AG09309 (cell line): ENCODE measurements around the gene HOXC11.

Source experiments
- DNase-seq: peaks from one replicate; pipeline ENCODE4 v3.0.0-alpha.2; 2010; ENCODE audit warnings: low read depth
- H3K4me3 ChIP-seq: 2 replicates; pipeline ENCODE4 v1.5.1; 2011; ENCODE audit warnings: mild to moderate bottlenecking, low read depth, low read length, moderate library complexity; ENCODE audit not compliant: control insufficient read depth
- TF ChIP-seq, protein P1 (sequence below): IDR thresholded peaks from 2 replicates; pipeline ENCODE4 v1.5.1; 2011; ENCODE audit warnings: mild to moderate bottlenecking, low read depth, low read length, inconsistent platforms; ENCODE audit not compliant: insufficient read depth, control insufficient read depth; ENCODE audit errors: missing control alignments

The HOXC11 gene

DNA sequence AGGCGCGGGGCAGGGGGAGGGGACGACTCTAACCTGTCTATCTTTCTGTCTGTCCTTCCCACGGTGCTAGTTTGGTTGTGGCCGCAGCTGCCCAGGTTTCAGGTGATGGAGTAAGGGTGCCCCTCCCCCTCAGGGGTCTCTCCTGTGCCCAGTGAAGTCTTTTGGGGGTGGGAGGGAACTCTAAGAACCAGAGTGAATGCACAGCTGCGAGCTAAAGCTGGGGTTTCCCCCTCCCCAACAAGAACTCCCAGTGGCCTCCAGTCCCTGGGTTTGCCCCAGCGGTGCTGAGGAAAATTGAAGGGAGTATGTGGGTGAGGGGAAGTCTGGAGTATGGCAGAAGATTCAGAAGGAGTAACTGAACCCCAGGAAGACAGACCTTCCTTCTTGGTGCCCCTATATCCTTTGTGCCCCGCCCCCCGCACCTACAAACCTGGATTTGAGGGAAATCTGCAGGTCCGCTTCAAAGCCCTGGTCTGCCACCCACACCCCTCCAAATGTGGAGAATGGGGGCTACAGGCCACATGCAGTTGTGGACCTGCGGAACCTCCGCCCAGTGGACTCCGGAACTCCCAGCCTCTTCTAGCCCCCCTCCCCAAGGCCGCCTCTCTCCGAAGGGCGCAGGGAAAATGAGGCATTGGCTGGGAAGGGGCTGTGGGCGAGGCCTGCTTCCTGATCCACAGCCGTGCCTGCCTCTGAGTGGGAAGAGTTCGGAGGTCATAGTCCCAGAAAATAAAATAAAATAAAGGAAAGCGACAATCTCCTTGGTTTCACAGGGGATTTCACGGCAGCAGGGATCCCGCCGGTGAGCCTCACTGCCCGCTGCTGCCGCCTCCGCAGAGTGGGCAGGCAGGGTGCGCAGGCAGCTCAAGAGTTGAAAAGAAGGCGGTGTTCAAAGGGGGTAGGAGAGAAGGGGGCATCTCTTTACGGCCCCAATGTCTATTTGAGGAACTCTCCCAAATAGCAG, 23.6 kb downstream of the HOXC11 start:
- DNase-seq, result no peak
- peak overlapping the region; percentile 2; the same call in 1 of the 2 replicates for H3K4me3 ChIP-seq
- TF ChIP-seq, protein P1, sequence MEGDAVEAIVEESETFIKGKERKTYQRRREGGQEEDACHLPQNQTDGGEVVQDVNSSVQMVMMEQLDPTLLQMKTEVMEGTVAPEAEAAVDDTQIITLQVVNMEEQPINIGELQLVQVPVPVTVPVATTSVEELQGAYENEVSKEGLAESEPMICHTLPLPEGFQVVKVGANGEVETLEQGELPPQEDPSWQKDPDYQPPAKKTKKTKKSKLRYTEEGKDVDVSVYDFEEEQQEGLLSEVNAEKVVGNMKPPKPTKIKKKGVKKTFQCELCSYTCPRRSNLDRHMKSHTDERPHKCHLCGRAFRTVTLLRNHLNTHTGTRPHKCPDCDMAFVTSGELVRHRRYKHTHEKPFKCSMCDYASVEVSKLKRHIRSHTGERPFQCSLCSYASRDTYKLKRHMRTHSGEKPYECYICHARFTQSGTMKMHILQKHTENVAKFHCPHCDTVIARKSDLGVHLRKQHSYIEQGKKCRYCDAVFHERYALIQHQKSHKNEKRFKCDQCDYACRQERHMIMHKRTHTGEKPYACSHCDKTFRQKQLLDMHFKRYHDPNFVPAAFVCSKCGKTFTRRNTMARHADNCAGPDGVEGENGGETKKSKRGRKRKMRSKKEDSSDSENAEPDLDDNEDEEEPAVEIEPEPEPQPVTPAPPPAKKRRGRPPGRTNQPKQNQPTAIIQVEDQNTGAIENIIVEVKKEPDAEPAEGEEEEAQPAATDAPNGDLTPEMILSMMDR, result no peak

DNA sequence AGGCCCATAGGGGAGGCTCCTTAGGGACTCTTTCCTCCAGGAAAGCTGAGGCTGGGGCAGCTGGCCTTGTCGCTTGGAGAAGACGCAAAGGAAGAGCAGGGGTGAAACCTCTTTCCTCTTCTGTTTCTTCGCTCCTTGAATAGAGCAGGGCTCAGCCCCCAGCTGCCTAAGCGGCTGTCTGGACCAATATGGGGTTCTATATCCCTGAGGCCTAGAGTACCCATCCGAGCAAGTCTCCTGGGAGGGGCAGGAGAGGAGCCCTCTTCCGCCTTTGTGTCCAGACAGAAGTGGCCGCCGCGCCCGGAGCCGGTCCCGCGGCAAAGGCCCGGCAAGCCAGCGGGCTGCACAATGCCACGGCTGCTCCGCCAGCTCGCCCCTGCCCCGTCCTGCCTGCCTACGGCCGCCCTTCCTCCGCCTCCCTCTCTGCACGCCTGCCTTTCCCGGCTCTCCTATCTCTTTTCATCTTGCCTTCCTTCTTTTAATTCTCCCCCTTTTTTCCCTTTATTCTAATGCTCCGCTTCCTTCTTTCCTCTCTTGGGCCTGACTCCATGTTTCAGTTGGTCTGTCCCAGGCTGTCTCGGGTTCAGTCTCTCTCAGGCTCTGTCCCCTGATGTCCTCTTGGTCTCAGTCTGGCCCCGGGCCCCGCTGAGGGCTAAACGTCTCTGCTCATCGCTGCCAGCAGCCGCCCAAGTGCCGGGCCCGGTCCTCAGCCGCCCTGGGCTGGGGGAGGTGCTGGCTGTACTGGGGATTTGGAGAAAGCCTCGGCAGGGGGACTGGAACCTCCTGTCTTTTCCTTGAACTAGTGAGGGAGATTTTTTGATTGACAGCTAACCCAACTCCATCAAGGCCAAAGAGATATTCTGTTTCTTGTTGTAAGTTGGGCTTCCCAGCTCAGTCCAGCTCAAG, 24.5 kb downstream of the HOXC11 start:
- TF ChIP-seq, protein P1, result no peak
- H3K4me3 ChIP-seq, result no peak overlapping the region
- no peak for DNase-seq

DNA sequence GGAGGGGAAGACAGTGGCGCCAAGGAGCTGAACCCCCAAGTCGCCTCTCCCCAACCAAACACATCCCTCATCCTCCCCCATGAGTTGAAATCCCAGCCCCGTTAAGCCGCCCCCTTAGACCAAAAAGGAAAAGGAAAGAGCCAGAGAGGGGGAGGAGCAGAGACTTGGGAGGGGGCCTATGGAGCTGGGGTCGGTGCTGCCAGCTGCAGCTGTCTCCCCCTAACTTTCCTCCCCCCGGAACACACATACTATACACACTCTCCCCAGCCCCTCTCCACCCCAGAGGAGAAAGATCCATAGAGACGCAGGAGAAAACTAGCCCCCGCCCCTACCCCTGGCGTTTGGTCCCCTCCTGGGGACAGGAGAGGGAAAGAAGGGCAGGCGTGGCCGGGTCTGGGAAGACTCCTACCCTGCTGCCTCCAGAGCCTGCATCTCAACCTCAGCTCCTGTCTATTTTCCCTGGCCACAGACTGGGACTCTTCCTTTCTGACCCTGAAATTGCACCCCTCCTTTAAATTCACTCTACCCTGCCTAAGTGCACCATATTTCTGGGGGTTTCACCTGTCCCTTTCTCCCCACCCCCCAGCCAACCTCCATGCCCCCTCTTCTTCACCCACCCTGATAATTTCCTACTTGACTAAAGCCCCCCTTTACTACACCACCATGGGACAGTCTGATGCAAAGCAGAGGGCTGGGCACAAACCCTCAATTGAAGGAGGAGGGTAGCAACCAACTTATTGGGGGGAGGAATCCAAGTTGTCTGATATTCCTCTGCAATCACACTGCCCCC, 25.4 kb downstream of the HOXC11 start:
- no peak for DNase-seq
- TF ChIP-seq, protein P1, result no peak
- no peak overlapping the region for H3K4me3 ChIP-seq

DNA sequence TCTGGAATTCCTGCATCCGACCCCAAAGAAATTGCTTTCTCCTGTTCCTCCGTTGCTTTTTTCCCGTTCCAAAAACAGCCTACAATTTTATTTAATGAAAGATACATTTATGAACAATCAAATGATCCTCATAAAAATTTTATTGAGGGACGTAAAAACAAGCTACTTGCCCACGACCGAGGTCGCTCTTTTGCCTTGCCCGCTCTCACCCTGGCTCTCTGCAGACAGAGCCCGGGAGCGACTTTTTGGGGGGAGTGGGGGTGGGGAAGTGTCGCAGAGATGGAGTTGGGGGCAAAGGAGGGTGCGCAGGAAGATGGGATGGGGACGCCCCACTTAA, 25.9 kb downstream of the HOXC11 start:
- DNase-seq, result no peak
- TF ChIP-seq, protein P1, result no peak
- H3K4me3 ChIP-seq, result no peak overlapping the region; the same call in 1 of the 2 replicates

DNA sequence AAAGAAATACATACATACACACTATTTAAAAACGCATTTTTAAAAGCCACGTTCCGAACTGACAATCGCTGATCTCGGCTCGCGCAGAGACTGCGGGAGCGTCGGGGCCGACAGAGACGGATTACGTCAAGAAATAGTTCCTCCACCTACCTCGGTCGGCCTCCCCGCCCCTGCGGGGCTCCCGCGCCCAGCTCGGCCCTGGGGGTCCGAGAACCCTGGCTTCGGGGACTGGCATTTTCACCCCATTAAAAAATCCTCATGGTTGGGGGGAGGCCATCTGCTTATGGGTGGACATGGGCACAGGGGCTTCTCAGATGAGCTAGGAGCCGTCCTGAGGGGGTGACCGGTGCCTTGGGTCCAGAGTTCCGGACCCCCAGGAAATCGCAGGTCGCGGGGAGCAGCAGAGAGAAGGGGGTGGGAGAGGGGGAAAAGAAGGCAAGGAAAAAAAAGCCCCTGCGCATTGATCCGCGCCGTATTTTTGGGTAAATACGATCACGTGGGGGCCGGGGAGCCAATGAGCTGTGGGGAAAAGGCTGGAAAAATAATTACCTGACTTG, 26.7 kb downstream of the HOXC11 start:
- no peak for DNase-seq
- peak overlapping the region; percentile 86 for H3K4me3 ChIP-seq
- TF ChIP-seq, protein P1, result no peak
